GM12801 (cell line): Measurements from ENCODE around the gene LCE1F.

Experiments
- TF ChIP-seq, protein P1 (sequence below): IDR thresholded peaks from one replicate; pipeline ENCODE4 v1.5.1; 2011; ENCODE audit warnings: control low read depth; ENCODE audit not compliant: insufficient read length; ENCODE audit errors: extremely low read depth

LCE1F gene

GRCh38 chr1:152806576-152806975, 31.6 kb downstream of the LCE1F start, which contains the start of gene LCE1C:
LCE1C (minus strand) TSS chr1:152806651; CDS start chr1:152805478, 1,173 bp downstream.
- TF ChIP-seq, protein P1, sequence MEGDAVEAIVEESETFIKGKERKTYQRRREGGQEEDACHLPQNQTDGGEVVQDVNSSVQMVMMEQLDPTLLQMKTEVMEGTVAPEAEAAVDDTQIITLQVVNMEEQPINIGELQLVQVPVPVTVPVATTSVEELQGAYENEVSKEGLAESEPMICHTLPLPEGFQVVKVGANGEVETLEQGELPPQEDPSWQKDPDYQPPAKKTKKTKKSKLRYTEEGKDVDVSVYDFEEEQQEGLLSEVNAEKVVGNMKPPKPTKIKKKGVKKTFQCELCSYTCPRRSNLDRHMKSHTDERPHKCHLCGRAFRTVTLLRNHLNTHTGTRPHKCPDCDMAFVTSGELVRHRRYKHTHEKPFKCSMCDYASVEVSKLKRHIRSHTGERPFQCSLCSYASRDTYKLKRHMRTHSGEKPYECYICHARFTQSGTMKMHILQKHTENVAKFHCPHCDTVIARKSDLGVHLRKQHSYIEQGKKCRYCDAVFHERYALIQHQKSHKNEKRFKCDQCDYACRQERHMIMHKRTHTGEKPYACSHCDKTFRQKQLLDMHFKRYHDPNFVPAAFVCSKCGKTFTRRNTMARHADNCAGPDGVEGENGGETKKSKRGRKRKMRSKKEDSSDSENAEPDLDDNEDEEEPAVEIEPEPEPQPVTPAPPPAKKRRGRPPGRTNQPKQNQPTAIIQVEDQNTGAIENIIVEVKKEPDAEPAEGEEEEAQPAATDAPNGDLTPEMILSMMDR, result no peak

GRCh38 chr1:152811050-152811449, 36.1 kb downstream of the LCE1F start:
- TF ChIP-seq, protein P1, result no peak

GRCh38 chr1:152811671-152812070, 36.7 kb downstream of the LCE1F start, which contains the start of gene LCE1B:
LCE1B (plus strand) TSS chr1:152811971; CDS start chr1:152812447, 476 bp downstream.
- TF ChIP-seq, protein P1, result no peak

DNA sequence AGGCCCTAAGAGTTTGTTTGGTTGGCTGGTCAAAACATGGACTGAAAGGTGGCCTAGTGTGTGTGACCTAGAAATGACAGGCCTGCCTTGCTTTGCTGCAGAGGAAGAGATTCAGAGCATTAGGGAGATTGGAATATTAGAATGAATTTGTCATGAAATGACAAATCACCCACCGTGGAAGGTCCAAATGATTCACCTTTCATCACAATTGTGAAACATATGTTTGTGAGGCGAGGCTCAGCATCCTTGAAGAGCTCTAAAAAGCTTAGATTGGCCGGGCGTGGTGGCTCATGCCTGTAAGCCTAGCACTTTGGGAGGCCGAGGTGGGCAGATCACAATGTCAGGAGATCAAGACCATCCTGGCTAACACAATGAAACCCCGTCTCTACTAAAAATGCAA, 42.4 kb downstream of the LCE1F start:
- TF ChIP-seq, protein P1, result no peak

GRCh38 chr1:152823294-152823693, 48.4 kb downstream of the LCE1F start:
- TF ChIP-seq, protein P1, result no peak

GRCh38 chr1:152824964-152825363, 50.0 kb downstream of the LCE1F start:
- TF ChIP-seq, protein P1, result no peak
